Sigmoid colon (tissue), 7 donors: ENCODE measurements around the gene EFCAB5. TPM values are rescaled to one million over a fixed set of nuclear protein-coding genes. Genes with fewer than 3 reads are reported as not detected.

Experiments used
- DNase-seq: peaks from one replicate; pipeline ENCODE4 v3.0.0-alpha.2; 2019
- H3K27ac ChIP-seq, 4 donors: fragments of 200-600 bp; sonication (generic); one replicate each; pipeline ENCODE4 v1.5.1; 2016 to 2019; ENCODE audit warnings: mild to moderate bottlenecking in 1 of 4
- H3K27me3 ChIP-seq, 3 donors: fragments of 200-600 bp; sonication (generic); one replicate each; pipeline ENCODE4 v1.5.1; 2019; ENCODE audit warnings: mild to moderate bottlenecking in 1 of 3
- H3K36me3 ChIP-seq, 4 donors: fragments of 200-600 bp; sonication (generic); one replicate each; pipeline ENCODE4 v1.5.1; 2016 to 2019
- H3K4me1 ChIP-seq, 4 donors: fragments of 200-600 bp; sonication (generic); one replicate each; pipeline ENCODE4 v1.5.1; 2017 to 2019
- H3K4me3 ChIP-seq, 4 donors: fragments of 200-600 bp; sonication (generic); one replicate each; pipeline ENCODE4 v1.5.1; 2017 to 2019; ENCODE audit warnings: mild to moderate bottlenecking in 2 of 4, moderate library complexity in 1 of 4
- H3K9me3 ChIP-seq, 4 donors: fragments of 200-600 bp in 3 of 4; sonication (generic) in 3 of 4; one replicate each; pipeline versions ENCODE4 v1.5.1 to v1.6.1; 2013 to 2019
- EP300 ChIP-seq, 4 donors: sonication (generic); formaldehyde crosslinking; IDR thresholded peaks; one replicate each; pipeline ENCODE4 v1.6.1; 2017; ENCODE audit warnings: antibody characterized with exemption in 4 of 4
- POLR2A ChIP-seq, 2 donors: fragments of 450-650 bp; IDR thresholded peaks; one replicate each; pipeline ENCODE4 v1.6.1; 2016; ENCODE audit warnings: antibody characterized with exemption in 2 of 2, mild to moderate bottlenecking in 2 of 2, moderate library complexity in 2 of 2
- POLR2AphosphoS5 ChIP-seq, 4 donors: sonication (generic); formaldehyde crosslinking; IDR thresholded peaks; one replicate each; pipeline ENCODE4 v1.6.1; 2017; ENCODE audit warnings: antibody characterized with exemption in 4 of 4
- WGBS, 2 donors: extraction: QIAGEN DNeasy Blood & Tissue Kit; methylation state at CpG; one replicate each; pipeline ENCODE4 v1.1.7; 2013; 5-methylcytosine and 5-hydroxymethylcytosine counted together
- intact Hi-C: fragments of 100-400 bp; cut with DNase I; formaldehyde crosslinking; loops from one replicate; pipeline ENCODE4 v1.15.1; 2023
- polyA plus RNA-seq, 3 donors: library from polyadenylated mRNA; stranded (reverse); fragments of 200-250 nt; gene quantifications; one replicate each; pipeline ENCODE4 v1.2.3, GENCODE V29; 2013
- total RNA-seq, 4 donors: library from RNA; depleted of rRNA; stranded (reverse); fragments of >200 nt; gene quantifications; one replicate each; pipeline ENCODE4 v1.1.0, GENCODE V29; 2016
- TF ChIP-seq, protein P1 (sequence below), 4 experiments: fragments of 450-650 bp in 3 of 4; fragments of 200-600 bp in 1 of 4; IDR thresholded peaks; one replicate each; pipeline ENCODE4 v1.5.1; 2016 to 2019; ENCODE audit warnings: antibody characterized with exemption in 4 of 4, mild to moderate bottlenecking in 3 of 4, moderate library complexity in 2 of 4
- donor health status: healthy with polysubstance abuse.
- donor health status: Bipolar disorder and iron deficiency.
- donor health status: healthy.

EFCAB5 gene
- total and polyA plus RNA-seq, 7 donors, result 0.14 to 3.2 (median 0.51) TPM; not detected in 1

DNA sequence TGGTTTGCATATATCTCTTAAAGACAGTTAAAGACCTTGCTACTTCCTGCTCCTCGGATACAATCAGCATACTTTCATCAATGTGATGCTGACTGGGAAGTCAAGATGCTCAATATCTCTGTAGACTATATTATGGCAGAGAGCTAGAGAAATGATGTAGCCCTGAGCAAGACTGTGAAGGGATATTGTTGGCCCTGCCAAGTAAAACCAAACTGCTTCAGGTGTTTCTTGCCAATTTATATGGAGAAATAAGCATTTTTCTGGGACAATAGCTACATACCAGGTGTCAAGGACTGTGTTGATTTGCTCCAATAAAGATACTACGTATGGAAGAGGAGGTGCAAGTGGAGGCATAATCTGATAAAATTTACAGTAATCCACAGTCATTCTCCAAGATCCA is 4.7 kb upstream of the EFCAB5 start:
- no peaks in the 10 kb centered on the region for H3K9me3 ChIP-seq
- H3K27ac ChIP-seq, result no peak overlapping the region
- no peak for DNase-seq
- no peak overlapping the region for H3K4me3 ChIP-seq
- H3K4me1 ChIP-seq, result peaks cover 0 to under 1% (median under 1%) of the 10 kb centered on the region in 4 donors
- no peaks in the 10 kb centered on the region for H3K27me3 ChIP-seq
- intact Hi-C loops, result loop anchor here (10.0 kb wide), 1 partner anchor 312 kb away; the partner anchor contains the start of gene CORO6
- 63 to 76% methylated on average over 2 of the region's 2 CpGs for WGBS, 2 donors
- no peak for TF ChIP-seq POLR2AphosphoS5 (IDR thresholded peaks at IDR 0.05)
- TF ChIP-seq EP300 (IDR thresholded peaks at IDR 0.05), result no peak
- TF ChIP-seq, protein P1, sequence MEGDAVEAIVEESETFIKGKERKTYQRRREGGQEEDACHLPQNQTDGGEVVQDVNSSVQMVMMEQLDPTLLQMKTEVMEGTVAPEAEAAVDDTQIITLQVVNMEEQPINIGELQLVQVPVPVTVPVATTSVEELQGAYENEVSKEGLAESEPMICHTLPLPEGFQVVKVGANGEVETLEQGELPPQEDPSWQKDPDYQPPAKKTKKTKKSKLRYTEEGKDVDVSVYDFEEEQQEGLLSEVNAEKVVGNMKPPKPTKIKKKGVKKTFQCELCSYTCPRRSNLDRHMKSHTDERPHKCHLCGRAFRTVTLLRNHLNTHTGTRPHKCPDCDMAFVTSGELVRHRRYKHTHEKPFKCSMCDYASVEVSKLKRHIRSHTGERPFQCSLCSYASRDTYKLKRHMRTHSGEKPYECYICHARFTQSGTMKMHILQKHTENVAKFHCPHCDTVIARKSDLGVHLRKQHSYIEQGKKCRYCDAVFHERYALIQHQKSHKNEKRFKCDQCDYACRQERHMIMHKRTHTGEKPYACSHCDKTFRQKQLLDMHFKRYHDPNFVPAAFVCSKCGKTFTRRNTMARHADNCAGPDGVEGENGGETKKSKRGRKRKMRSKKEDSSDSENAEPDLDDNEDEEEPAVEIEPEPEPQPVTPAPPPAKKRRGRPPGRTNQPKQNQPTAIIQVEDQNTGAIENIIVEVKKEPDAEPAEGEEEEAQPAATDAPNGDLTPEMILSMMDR (IDR thresholded peaks at IDR 0.05), result no peak
- TF ChIP-seq POLR2A (IDR thresholded peaks at IDR 0.05), result no peak
- H3K36me3 ChIP-seq, result no peaks in the 10 kb centered on the region

DNA sequence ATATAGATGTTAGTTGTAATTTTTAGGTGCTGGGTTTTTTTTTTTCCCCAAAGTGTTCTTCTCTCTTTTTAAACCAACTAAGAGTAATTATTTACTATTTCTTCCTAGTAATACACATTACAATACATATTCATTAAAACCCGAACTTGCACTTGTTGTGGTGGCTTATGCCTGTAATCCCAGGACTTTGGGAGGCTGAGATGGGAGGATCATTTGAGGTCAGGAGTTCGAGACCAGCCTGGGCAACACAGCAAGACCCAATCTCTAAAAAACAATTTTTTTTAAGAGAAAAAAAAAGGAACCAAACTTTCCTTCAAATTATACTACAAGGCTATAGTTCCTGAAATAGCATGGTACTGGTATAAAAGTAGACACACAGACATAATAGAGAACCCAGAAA is 3.8 kb downstream of the EFCAB5 start:
- WGBS, 2 donors, result 86 to 93% methylated on average over 2 of the region's 2 CpGs
- H3K4me1 ChIP-seq, result no peaks in the 10 kb centered on the region
- H3K4me3 ChIP-seq, result no peak overlapping the region
- H3K36me3 ChIP-seq, result no peaks in the 10 kb centered on the region
- TF ChIP-seq POLR2AphosphoS5 (IDR thresholded peaks at IDR 0.05) (no peak), EP300 (IDR thresholded peaks at IDR 0.05) (no peak), POLR2A (IDR thresholded peaks at IDR 0.05) (no peak)
- TF ChIP-seq, protein P1 (IDR thresholded peaks at IDR 0.05), result no peak
- H3K9me3 ChIP-seq, result no peaks in the 10 kb centered on the region
- no peak overlapping the region for H3K27ac ChIP-seq
- intact Hi-C loops, result no loop called here
- no peaks in the 10 kb centered on the region for H3K27me3 ChIP-seq
- DNase-seq, result no peak

DNA sequence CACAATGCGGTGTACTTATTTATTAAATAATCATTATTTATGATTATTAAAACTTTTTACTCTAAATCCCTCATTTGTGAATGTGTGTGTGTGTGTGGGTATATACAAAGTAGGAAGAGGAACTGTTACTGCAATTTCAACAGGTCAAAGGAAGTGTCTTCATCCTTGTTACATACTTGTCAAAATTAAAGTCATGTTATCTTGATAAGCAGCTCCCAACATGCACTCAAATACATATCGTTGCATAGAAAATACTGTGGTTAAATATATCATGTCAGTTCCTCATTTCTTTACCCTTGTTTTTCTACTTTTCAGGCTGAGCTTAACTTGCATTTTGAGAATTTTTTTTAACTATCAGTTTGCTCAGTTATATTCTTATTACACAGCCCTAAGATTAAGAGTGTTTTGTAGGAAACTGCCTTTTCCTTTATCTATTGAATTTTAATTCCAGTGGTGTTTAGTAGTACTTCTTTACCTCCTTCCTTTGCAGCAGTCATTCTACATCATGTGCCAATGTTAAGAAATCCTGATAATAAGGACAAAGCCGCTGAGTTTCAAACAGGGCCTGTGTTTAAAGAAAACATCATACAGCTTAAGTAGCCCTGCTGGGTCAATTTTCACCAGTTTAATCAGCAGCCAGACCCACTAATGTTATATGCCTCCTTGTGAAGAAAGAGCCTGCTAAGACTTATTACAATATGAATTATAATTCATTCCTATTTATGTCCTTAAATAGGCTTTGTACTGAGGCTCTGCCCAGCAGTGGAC is 7.2 kb downstream of the EFCAB5 start:
- H3K36me3 ChIP-seq, result no peaks in the 10 kb centered on the region
- no peak overlapping the region for H3K27ac ChIP-seq
- no peak overlapping the region for H3K4me3 ChIP-seq
- H3K27me3 ChIP-seq, result no peaks in the 10 kb centered on the region
- 69 to 80% methylated on average over 3 of the region's 3 CpGs for WGBS, 2 donors
- intact Hi-C loops, result no loop called here
- no peaks in the 10 kb centered on the region for H3K4me1 ChIP-seq
- H3K9me3 ChIP-seq, result no peaks in the 10 kb centered on the region
- TF ChIP-seq POLR2A (IDR thresholded peaks at IDR 0.05) (no peak), POLR2AphosphoS5 (IDR thresholded peaks at IDR 0.05) (no peak)
- no peak for DNase-seq

DNA sequence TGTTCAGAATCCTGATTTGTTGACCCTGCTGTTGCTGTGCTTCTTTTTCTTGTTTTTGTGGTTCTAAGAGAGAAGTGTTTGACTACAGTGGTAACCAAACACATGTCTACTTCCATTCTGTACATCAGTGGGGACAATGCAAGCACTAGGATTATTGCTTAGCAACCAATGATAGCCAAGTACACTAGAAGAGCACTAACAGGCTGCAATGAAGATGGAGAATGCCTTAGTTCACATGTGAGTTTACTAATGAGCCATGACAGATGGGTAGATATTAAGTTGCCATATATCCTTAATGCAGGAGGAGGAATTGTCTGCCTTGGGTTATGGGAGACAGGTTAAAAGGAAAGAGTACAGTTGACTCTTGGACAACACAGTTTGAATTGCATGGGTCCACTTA is 8.3 kb downstream of the EFCAB5 start:
- Histone ChIP-seq H3K4me3 (no peak overlapping the region), H3K27ac (no peak overlapping the region), H3K27me3 (no peaks in the 10 kb centered on the region), H3K9me3 (no peaks in the 10 kb centered on the region), H3K36me3 (no peaks in the 10 kb centered on the region), H3K4me1 (no peaks in the 10 kb centered on the region)
- no peak for DNase-seq
- intact Hi-C loops, result no loop called here
- no peak for TF ChIP-seq POLR2A (IDR thresholded peaks at IDR 0.05)
- TF ChIP-seq, protein P1 (IDR thresholded peaks at IDR 0.05), result no peak
- TF ChIP-seq POLR2AphosphoS5 (IDR thresholded peaks at IDR 0.05), result no peak
- TF ChIP-seq EP300 (IDR thresholded peaks at IDR 0.05), result no peak

DNA sequence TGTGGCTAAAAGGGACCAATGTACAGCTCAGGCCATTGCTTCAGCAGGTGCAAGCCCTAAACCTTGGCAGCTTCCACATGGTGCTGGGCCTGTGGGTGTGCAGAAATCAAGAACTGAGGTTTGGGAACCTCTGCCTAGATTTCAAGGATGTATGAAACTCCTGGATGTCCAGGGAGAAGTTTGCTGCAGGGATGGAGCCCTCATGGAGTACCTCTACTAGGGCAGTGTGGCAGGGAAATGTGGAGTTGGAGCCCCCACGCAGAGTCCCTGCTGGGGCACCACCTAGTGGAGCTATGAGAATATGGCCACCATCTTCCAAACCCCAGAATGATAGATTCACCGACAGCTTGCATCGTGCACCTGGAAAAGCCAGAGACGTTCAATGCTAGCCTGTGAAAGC is 13.0 kb downstream of the EFCAB5 start:
- no peak for TF ChIP-seq EP300 (IDR thresholded peaks at IDR 0.05)
- TF ChIP-seq POLR2A (IDR thresholded peaks at IDR 0.05), result no peak
- TF ChIP-seq, protein P1 (IDR thresholded peaks at IDR 0.05), result no peak
- TF ChIP-seq POLR2AphosphoS5 (IDR thresholded peaks at IDR 0.05), result no peak
- DNase-seq, result no peak
- Histone ChIP-seq H3K4me1 (peaks cover 0 to 4% (median 2%) of the 10 kb centered on the region in 4 donors), H3K27me3 (no peaks in the 10 kb centered on the region), H3K9me3 (no peaks in the 10 kb centered on the region), H3K36me3 (no peaks in the 10 kb centered on the region), H3K27ac (no peak overlapping the region), H3K4me3 (no peak overlapping the region)
- intact Hi-C loops, result no loop called here
- WGBS, 2 donors, result 89 to 92% methylated on average over 4 of the region's 4 CpGs
